ENCODE results near the gene SYVN1. TPM values are rescaled to one million over a fixed set of nuclear protein-coding genes. Genes with fewer than 3 reads are reported as not detected.

Gene SYVN1
- total RNA-seq, 2 donors from 2014 or later: 73.1 to 78.0 TPM

DNA sequence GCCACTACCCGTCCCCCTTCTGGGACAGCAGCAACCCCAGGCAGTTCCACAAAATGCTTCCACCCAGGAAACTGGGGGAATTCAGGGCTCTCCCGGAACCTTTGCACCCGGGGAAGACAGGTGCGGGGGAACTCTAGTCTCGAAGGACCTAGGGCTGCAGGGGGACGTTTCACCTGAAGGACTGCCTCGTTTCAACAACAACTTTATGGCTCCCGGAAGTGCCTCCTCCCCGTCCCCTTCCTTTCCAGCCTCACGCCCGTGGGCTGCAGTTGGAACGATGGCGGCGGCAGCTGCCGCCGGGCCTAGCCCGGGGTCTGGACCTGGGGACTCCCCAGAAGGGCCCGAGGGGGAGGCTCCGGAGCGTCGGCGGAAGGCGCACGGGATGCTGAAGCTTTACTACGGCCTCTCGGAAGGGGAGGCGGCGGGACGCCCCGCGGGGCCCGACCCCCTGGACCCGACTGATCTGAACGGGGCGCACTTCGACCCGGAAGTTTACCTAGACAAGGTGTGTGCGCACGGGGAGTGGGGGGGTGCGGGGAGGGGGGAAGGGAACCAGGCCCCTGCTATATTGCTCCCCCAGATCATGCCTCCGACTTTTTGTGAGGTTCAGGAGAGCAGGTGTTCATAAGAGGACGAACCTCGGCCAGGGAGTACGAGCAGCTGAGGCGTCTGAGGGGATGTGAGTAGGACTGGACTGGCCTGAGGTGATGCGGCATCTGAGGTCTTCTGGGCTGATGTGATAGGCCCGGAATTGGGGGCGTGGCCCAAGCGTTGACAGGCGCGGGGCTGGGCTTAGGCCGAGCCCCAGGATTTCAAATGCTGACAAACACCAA, 38.1 kb downstream of the SYVN1 start, which contains the start of gene VPS51:
Gene VPS51 (plus strand): TSS at position 241 of the 833 bp plus-strand sequence. CDS start 37 bp downstream, at position 278.
- H3K4me1 ChIP-seq (ENCODE audit: control insufficient read depth in 1 of 2, low read depth in 2 of 2): peaks cover 9 to 18% of the 10 kb centered on the region in 2 donors
- ATAC-seq (ENCODE audit: insufficient number of reproducible peaks, low FRiP score, low read depth) (peak; percentile 76), DNase-seq (ENCODE audit: low spot score) (peak; percentile 72)
- no peaks in the 10 kb centered on the region for H3K9me3 ChIP-seq
- H3K27ac ChIP-seq: peak within 1 kb of the TSS; percentile 81 to 93
- H3K4me3 ChIP-seq: peak within 1 kb of the TSS; percentile 97
- H3K36me3 ChIP-seq: no peaks in the 10 kb centered on the region
- no peaks in the 10 kb centered on the region for H3K27me3 ChIP-seq (replicated peaks; ENCODE audit: insufficient read depth)
- TF ChIP-seq, protein P1, sequence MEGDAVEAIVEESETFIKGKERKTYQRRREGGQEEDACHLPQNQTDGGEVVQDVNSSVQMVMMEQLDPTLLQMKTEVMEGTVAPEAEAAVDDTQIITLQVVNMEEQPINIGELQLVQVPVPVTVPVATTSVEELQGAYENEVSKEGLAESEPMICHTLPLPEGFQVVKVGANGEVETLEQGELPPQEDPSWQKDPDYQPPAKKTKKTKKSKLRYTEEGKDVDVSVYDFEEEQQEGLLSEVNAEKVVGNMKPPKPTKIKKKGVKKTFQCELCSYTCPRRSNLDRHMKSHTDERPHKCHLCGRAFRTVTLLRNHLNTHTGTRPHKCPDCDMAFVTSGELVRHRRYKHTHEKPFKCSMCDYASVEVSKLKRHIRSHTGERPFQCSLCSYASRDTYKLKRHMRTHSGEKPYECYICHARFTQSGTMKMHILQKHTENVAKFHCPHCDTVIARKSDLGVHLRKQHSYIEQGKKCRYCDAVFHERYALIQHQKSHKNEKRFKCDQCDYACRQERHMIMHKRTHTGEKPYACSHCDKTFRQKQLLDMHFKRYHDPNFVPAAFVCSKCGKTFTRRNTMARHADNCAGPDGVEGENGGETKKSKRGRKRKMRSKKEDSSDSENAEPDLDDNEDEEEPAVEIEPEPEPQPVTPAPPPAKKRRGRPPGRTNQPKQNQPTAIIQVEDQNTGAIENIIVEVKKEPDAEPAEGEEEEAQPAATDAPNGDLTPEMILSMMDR (IDR thresholded peaks at IDR 0.05): no peak

DNA sequence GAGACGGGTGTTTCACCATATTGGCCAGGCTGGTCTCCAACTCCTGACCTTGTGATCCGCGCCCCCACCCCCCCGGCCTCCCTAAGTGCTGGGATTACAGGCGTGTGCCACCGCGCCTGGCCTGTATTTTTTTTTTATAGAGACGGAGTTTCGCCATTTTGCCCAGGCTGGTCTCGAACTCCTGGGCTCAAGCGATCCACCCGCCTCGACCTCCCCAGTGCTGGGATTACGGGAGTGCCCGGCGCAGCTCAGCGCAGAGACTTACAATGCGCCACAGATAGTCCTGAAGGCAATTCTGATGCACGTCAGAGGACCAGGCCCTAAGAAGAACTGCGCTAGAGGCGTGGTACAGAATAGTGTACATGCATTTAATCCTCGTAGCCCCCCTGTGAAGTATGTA, 38.9 kb downstream of the SYVN1 start:
- TF ChIP-seq, protein P1 (IDR thresholded peaks at IDR 0.05): no peak
- Histone ChIP-seq H3K4me3 (peak overlapping the region; percentile 97), H3K27me3 (replicated peaks; ENCODE audit: insufficient read depth) (no peaks in the 10 kb centered on the region), H3K27ac (peak overlapping the region; percentile 81 to 93), H3K36me3 (no peaks in the 10 kb centered on the region), H3K4me1 (ENCODE audit: control insufficient read depth in 1 of 2, low read depth in 2 of 2) (peaks cover 9 to 18% of the 10 kb centered on the region in 2 donors), H3K9me3 (no peaks in the 10 kb centered on the region)
- no peak for DNase-seq (ENCODE audit: low spot score)
- no peak for ATAC-seq (ENCODE audit: insufficient number of reproducible peaks, low FRiP score, low read depth)

DNA sequence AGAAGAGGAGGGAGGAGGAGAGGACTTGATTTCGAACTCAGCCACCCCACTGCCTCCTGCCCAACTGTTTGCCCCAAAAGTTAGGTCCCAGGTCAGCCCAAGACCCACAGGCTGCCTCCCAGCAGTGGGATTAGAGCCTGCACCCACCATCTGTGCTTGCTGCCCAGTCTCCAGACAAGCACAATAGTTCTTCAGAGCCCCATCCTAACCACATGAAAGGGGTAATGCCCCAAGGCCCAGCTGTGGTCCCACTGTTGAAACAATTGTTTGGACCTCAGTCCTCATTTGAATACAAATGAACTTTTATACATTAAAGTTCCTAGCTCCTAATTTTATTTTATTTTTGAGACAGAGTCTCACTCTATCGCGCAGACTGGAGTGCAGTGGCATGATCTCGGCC, 43.7 kb downstream of the SYVN1 start:
- ATAC-seq (ENCODE audit: insufficient number of reproducible peaks, low FRiP score, low read depth): no peak
- no peak for DNase-seq (ENCODE audit: low spot score)
- no peaks in the 10 kb centered on the region for H3K27me3 ChIP-seq (replicated peaks; ENCODE audit: insufficient read depth)
- H3K27ac ChIP-seq: no peak overlapping the region
- TF ChIP-seq, protein P1 (IDR thresholded peaks at IDR 0.05): no peak
- H3K9me3 ChIP-seq: no peaks in the 10 kb centered on the region
- peaks cover 15% of the 10 kb centered on the region for H3K36me3 ChIP-seq
- H3K4me3 ChIP-seq: no peak overlapping the region
- H3K4me1 ChIP-seq (ENCODE audit: control insufficient read depth in 1 of 2, low read depth in 2 of 2): peaks cover 0 to 6% of the 10 kb centered on the region in 2 donors

DNA sequence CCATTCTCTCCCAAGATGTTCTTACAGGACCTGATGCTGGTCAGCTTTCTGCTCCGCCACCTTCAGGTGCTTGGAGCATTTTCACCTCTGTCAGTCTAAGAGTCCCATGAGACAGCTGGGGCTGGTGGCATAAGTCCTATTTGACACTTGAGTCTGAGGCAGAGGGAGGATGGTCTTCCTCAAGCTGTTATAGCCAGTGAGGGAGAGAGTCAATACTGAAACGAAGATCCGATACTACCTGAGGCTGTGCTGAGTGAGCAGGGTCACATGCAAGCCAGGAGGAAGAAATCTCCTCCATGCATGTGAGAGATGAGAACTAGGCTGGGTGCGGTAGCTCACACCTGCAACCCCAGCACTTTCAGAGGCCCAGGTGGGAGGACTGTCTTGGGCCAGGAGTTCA, 44.7 kb downstream of the SYVN1 start:
- no peak for ATAC-seq (ENCODE audit: insufficient number of reproducible peaks, low FRiP score, low read depth)
- peaks cover 15% of the 10 kb centered on the region for H3K36me3 ChIP-seq
- DNase-seq (ENCODE audit: low spot score): no peak

DNA sequence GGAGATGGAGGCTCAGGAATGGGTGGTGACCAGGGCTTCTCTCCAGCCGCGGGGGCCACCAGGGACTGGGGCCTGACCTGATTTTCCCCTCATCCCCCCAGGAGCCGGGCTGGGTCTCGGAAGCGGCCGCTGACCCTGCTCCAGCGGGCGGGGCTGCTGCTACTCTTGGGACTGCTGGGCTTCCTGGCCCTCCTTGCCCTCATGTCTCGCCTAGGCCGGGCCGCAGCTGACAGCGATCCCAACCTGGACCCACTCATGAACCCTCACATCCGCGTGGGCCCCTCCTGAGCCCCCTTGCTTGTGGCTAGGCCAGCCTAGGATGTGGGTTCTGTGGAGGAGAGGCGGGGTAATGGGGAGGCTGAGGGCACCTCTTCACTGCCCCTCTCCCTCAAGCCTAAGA, 46.5 kb downstream of the SYVN1 start:
- DNase-seq (ENCODE audit: low spot score): no peak
- H3K4me1 ChIP-seq (ENCODE audit: control insufficient read depth in 1 of 2, low read depth in 2 of 2): peaks cover 10 to 22% of the 10 kb centered on the region in 2 donors
- H3K4me3 ChIP-seq: no peak overlapping the region
- no peaks in the 10 kb centered on the region for H3K9me3 ChIP-seq
- no peaks in the 10 kb centered on the region for H3K27me3 ChIP-seq (replicated peaks; ENCODE audit: insufficient read depth)
- H3K36me3 ChIP-seq: peaks cover 15% of the 10 kb centered on the region
- no peak overlapping the region for H3K27ac ChIP-seq
- ATAC-seq (ENCODE audit: insufficient number of reproducible peaks, low FRiP score, low read depth): no peak
- TF ChIP-seq, protein P1 (IDR thresholded peaks at IDR 0.05): no peak

More for the DNA sequence above, 44.7 kb downstream of the SYVN1 start:
- H3K4me1 ChIP-seq (ENCODE audit: control insufficient read depth in 1 of 2, low read depth in 2 of 2): peaks cover 6 to 13% of the 10 kb centered on the region in 2 donors
- H3K27ac ChIP-seq: no peak overlapping the region
- no peak overlapping the region for H3K4me3 ChIP-seq
- no peaks in the 10 kb centered on the region for H3K27me3 ChIP-seq (replicated peaks; ENCODE audit: insufficient read depth)
- TF ChIP-seq, protein P1 (IDR thresholded peaks at IDR 0.05): no peak
- H3K9me3 ChIP-seq: no peaks in the 10 kb centered on the region

All from thoracic aorta (tissue), 2 donors.